K562 (cell line): ENCODE measurements around the gene ATG10. TPM values are rescaled to one million over a fixed set of nuclear protein-coding genes. Genes with fewer than 3 reads are reported as not detected.
A peak's percentile ranks its signal among the peaks of the same experiment; 100 is the strongest.

ENCODE experiments used
- ARID3B ChIP-seq: fragments of 250-450 bp; sonication (Bioruptor Pico); IDR thresholded peaks from 2 replicates; pipeline ENCODE4 v1.4.0; 2020; ENCODE audit warnings: borderline replicate concordance
- BCLAF1 ChIP-seq, 2 experiments: fragments of 450-650 bp in 1 of 2; IDR thresholded peaks; 2 replicates each; pipeline ENCODE4 v1.6.1; 2011 to 2017; ENCODE audit warnings: low read depth in 2 of 2, antibody characterized with exemption in 1 of 2, borderline replicate concordance in 1 of 2, low read length in 1 of 2, mild to moderate bottlenecking in 1 of 2, mixed read lengths in 1 of 2; ENCODE audit not compliant: control insufficient read depth in 1 of 2
- FOXJ2 ChIP-seq: fragments of 200-800 bp; sonication (Bioruptor generic); IDR thresholded peaks from 2 replicates; pipeline ENCODE4 v1.6.1; 2016; ENCODE audit warnings: missing genetic modification characterization, missing compliant biosample characterization
- FOXM1 ChIP-seq, 2 experiments: fragments of 450-650 bp in 1 of 2; sonication (generic) in 1 of 2; formaldehyde crosslinking in 1 of 2; IDR thresholded peaks; 2 replicates each; pipeline versions ENCODE4 v1.6.1 to v1.9.0; 2017 to 2022; ENCODE audit warnings: low read depth in 2 of 2, mild to moderate bottlenecking in 2 of 2, missing genetic modification reagents in 1 of 2, moderate library complexity in 1 of 2
- GABPB2 ChIP-seq: fragments of 250-450 bp; sonication (Bioruptor Pico); conservative IDR thresholded peaks from 2 replicates; pipeline ENCODE4 v1.5.1; 2021; ENCODE audit warnings: mild to moderate bottlenecking
- HSF4 ChIP-seq: fragments of 250-450 bp; sonication (Bioruptor Pico); IDR thresholded peaks from 2 replicates; pipeline ENCODE4 v2.1.2; 2022; ENCODE audit warnings: mild to moderate bottlenecking, moderate library complexity, borderline replicate concordance
- MTA3 ChIP-seq: fragments of 450-650 bp; formaldehyde crosslinking; IDR thresholded peaks from 2 replicates; pipeline ENCODE4 v1.6.1; 2017; ENCODE audit warnings: mild to moderate bottlenecking, borderline replicate concordance
- PPARD ChIP-seq: fragments of 250-450 bp; sonication (Bioruptor Pico); IDR thresholded peaks from 2 replicates; pipeline ENCODE4 v1.8.0; 2022; ENCODE audit warnings: inconsistent platforms, mild to moderate bottlenecking, moderate library complexity
- SREBF2 ChIP-seq: sonication (generic); formaldehyde crosslinking; IDR thresholded peaks from 2 replicates; pipeline ENCODE4 v1.4.0; 2020; ENCODE audit warnings: mild to moderate bottlenecking, missing genetic modification reagents
- TAF9B ChIP-seq: fragments of 450-650 bp; IDR thresholded peaks from 2 replicates; pipeline ENCODE4 v1.6.1; 2018; ENCODE audit warnings: mild to moderate bottlenecking; ENCODE audit not compliant: partially characterized antibody
- THAP7 ChIP-seq: fragments of 250-450 bp; sonication (Bioruptor Pico); IDR thresholded peaks from 2 replicates; pipeline ENCODE4 v1.5.0; 2021
- ZBTB11 ChIP-seq, 3 experiments: fragments of 200-800 bp in 1 of 3; fragments of 250-450 bp in 1 of 3; fragments of 450-650 bp in 1 of 3; sonication (Bioruptor Pico) in 1 of 3; sonication (Bioruptor generic) in 1 of 3; formaldehyde crosslinking in 1 of 3; IDR thresholded peaks; 2 replicates each; pipeline versions ENCODE4 v1.6.1 to v1.8.0; 2016 to 2022; ENCODE audit warnings: mild to moderate bottlenecking in 2 of 3, missing genetic modification characterization in 2 of 3, missing compliant biosample characterization in 1 of 3, moderate library complexity in 1 of 3
- ZEB2 ChIP-seq: fragments of 450-650 bp; IDR thresholded peaks from 2 replicates; pipeline ENCODE4 v1.6.1; 2016
- ZHX1 ChIP-seq: fragments of 150-350 bp; conservative IDR thresholded peaks from 2 replicates; pipeline ENCODE4 v1.6.1; 2014; ENCODE audit warnings: low read length
- ZNF668 ChIP-seq: fragments of 250-450 bp; sonication (Bioruptor Pico); IDR thresholded peaks from 2 replicates; pipeline ENCODE4 v1.8.0; 2022; ENCODE audit warnings: mild to moderate bottlenecking, inconsistent platforms
- ZSCAN29 ChIP-seq: fragments of 450-650 bp; IDR thresholded peaks from 2 replicates; pipeline ENCODE4 v1.6.1; 2017
- polyA plus RNA-seq, 8 experiments: library from polyadenylated mRNA; depleted of rRNA in 4 of 8; stranded (reverse) in 5 of 8; unstranded in 3 of 8; fragments of >200 nt; fragmentation: Nextera tagmentation in 2 of 8; fragmentation: Illumina TruSeq in 1 of 8; extraction: Ambion mirVana in 2 of 8; extraction: Trizol in 1 of 8; gene quantifications; 2 replicates each; pipeline versions ENCODE4 v1.2.1 to v1.2.3, GENCODE V29; 2011 to 2014; ENCODE audit warnings: inconsistent platforms in 1 of 8, missing spikeins in 1 of 8
- total RNA-seq, 7 experiments: library from RNA; depleted of rRNA in 6 of 7; stranded (reverse); fragments of >200 nt in 6 of 7; fragmentation: Illumina TruSeq in 2 of 7; extraction: Trizol in 2 of 7; gene quantifications; 2 replicates each; pipeline versions ENCODE4 v1.2.1 to v1.2.3, GENCODE V29; 2011 to 2021; ENCODE audit warnings: low replicate concordance in 1 of 7

Gene ATG10
- total and polyA plus RNA-seq, 9 of the 15 experiments (the other 6 are each of a cell fraction or from before 2014, with no cell fraction given): 7.0 to 18.8 (median 14.6) TPM

- TF ChIP-seq BCLAF1 (IDR thresholded peaks at IDR 0.05; ENCODE audit: borderline replicate concordance in 1 of 2, control insufficient read depth in 1 of 2, low read depth in 2 of 2, low read length in 1 of 2) (peak; percentile 11 to 52; a peak in 1 of 4 replicates), ZEB2 (no peak), HSF4 (CRISPR knock-in tag) (no peak), ZBTB11 (CRISPR knock-in tag; IDR thresholded peaks at IDR 0.05) (no peak), SREBF2 (no peak), GABPB2 (CRISPR knock-in tag) (no peak), FOXJ2 (tag) (no peak), THAP7 (CRISPR knock-in tag) (no peak), MTA3 (no peak), FOXM1 (IDR thresholded peaks at IDR 0.05; ENCODE audit: low read depth) (no peak), FOXM1 (CRISPR knock-in tag; IDR thresholded peaks at IDR 0.05; ENCODE audit: low read depth) (no peak), PPARD (no peak), ZNF668 (CRISPR knock-in tag) (no peak), ZSCAN29 (no peak), TAF9B (no peak), ARID3B (CRISPR knock-in tag) (no peak), ZHX1 (no peak)
Measured at GRCh38 chr5:82275216-82275664, 303.4 kb downstream of the ATG10 start (continued).
